D721Med (cell line): ENCODE data around the gene KIN.

ENCODE experiments used
- DNase-seq: peaks from one replicate; pipeline ENCODE4 v3.0.0; 2011; ENCODE audit warnings: low spot score; ENCODE audit not compliant: insufficient read length
- FAIRE-seq: peaks from 2 replicates; lab custom pipeline; 2011; peaks lifted over from hg19 to GRCh38; lab: Jason Lieb, UNC
- CTCF ChIP-seq: IDR thresholded peaks from 2 replicates; pipeline ENCODE4 v1.5.1; 2012; ENCODE audit warnings: mild to moderate bottlenecking, control low read depth; ENCODE audit not compliant: insufficient read depth; ENCODE audit errors: missing control alignments

KIN gene

GRCh38 chr10:7795605-7796004 is 7.8 kb upstream of the KIN start:
- FAIRE-seq (no peak), DNase-seq (no peak)
- no peak for TF ChIP-seq CTCF

- no peak for DNase-seq
- FAIRE-seq: no peak
These were observed 6.6 kb upstream of the KIN start for GRCh38 chr10:7794251-7795026.

GRCh38 chr10:7792541-7792940 is 4.7 kb upstream of the KIN start:
- DNase-seq: no peak
- FAIRE-seq: no peak
- TF ChIP-seq CTCF: no peak

More at GRCh38 chr10:7794251-7795026, 6.6 kb upstream of the KIN start:
- no peak for TF ChIP-seq CTCF

- DNase-seq (no peak), FAIRE-seq (no peak)
- TF ChIP-seq CTCF: no peak
These were observed 1.6 kb upstream of the KIN start for GRCh38 chr10:7789390-7789789.

GRCh38 chr10:7788639-7789286 is 970 bp upstream of the KIN start:
- no peak for TF ChIP-seq CTCF
- DNase-seq (no peak), FAIRE-seq (no peak)

GRCh38 chr10:7787150-7787856 is 490 bp downstream of the KIN start:
- TF ChIP-seq CTCF: no peak
- FAIRE-seq (no peak), DNase-seq (no peak)
